Neural progenitor cell (in vitro differentiated cells): Measurements from ENCODE around the gene GALNT2.

ENCODE experiments used
- EZH2 ChIP-seq: fragments of 200-600 bp; sonication (generic); IDR thresholded peaks from 2 replicates; pipeline ENCODE4 v1.6.1; 2017; ENCODE audit warnings: antibody characterized with exemption, mild to moderate bottlenecking, moderate library complexity
- EZH2phosphoT487 ChIP-seq: fragments of 200-600 bp; sonication (generic); IDR thresholded peaks from 2 replicates; pipeline ENCODE4 v1.6.1; 2017; ENCODE audit warnings: antibody characterized with exemption
- TF ChIP-seq, protein P1 (sequence below): fragments of 200-600 bp; sonication (generic); IDR thresholded peaks from 2 replicates; pipeline ENCODE4 v1.5.1; 2017; ENCODE audit warnings: antibody characterized with exemption, mild to moderate bottlenecking

GRCh38 chr1:230291731-230292620 lies 224.9 kb downstream of the GALNT2 start:
- TF ChIP-seq, protein P1, sequence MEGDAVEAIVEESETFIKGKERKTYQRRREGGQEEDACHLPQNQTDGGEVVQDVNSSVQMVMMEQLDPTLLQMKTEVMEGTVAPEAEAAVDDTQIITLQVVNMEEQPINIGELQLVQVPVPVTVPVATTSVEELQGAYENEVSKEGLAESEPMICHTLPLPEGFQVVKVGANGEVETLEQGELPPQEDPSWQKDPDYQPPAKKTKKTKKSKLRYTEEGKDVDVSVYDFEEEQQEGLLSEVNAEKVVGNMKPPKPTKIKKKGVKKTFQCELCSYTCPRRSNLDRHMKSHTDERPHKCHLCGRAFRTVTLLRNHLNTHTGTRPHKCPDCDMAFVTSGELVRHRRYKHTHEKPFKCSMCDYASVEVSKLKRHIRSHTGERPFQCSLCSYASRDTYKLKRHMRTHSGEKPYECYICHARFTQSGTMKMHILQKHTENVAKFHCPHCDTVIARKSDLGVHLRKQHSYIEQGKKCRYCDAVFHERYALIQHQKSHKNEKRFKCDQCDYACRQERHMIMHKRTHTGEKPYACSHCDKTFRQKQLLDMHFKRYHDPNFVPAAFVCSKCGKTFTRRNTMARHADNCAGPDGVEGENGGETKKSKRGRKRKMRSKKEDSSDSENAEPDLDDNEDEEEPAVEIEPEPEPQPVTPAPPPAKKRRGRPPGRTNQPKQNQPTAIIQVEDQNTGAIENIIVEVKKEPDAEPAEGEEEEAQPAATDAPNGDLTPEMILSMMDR = no peak
- no peak for TF ChIP-seq EZH2
- TF ChIP-seq EZH2phosphoT487 = no peak
